Naive thymus-derived CD4-positive, alpha-beta T cell (primary cell): ENCODE results near the gene NOTCH4. TPM values are rescaled to one million over a fixed set of nuclear protein-coding genes. Genes with fewer than 3 reads are reported as not detected.
A peak's percentile ranks its signal among the peaks of the same experiment; 100 is the strongest.

Source experiments
- ATAC-seq: fragments of 150-1000 bp; cut with Tn5 transposase; 2 replicates; pipeline ENCODE4 v1.10.0; 2021; ENCODE audit warnings: mild to moderate bottlenecking, moderate library complexity
- CTCF ChIA-PET: fragments of 350-600 bp; sonication (Branson Sonifier 250); formaldehyde crosslinking; loops from one replicate; lab custom pipeline; 2021; ENCODE audit warnings: antibody characterized with exemption; lab: Charles Lee
- POLR2A ChIA-PET: fragments of 350-600 bp; sonication (Branson Sonifier 250); formaldehyde crosslinking; loops from one replicate; lab custom pipeline; 2021; ENCODE audit warnings: antibody characterized with exemption, inconsistent platforms; lab: Charles Lee
- DNase-seq, 9 donors: peaks; one replicate each; pipeline versions ENCODE4 v3.0.0 to v3.0.0-alpha.2; 2020 to 2022; ENCODE audit warnings: mixed read lengths in 1 of 9
- H3K27ac ChIP-seq: one replicate; pipeline ENCODE4 v1.7.0; 2013; ENCODE audit warnings: mild to moderate bottlenecking, low read depth, low read length, moderate library complexity
- H3K27me3 ChIP-seq, 2 donors: one replicate each; pipeline ENCODE4 v1.7.0; 2013; ENCODE audit warnings: low read length in 2 of 2, mild to moderate bottlenecking in 2 of 2, moderate library complexity in 2 of 2; ENCODE audit not compliant: control insufficient read depth in 2 of 2, insufficient read depth in 2 of 2
- H3K36me3 ChIP-seq, 3 experiments: 1 replicate in 2 of 3; 2 replicates in 1 of 3; pipeline ENCODE4 v1.7.0; 2013; ENCODE audit warnings: low read length in 3 of 3, mild to moderate bottlenecking in 3 of 3, moderate library complexity in 1 of 3; ENCODE audit not compliant: insufficient read depth in 3 of 3, control insufficient read depth in 2 of 3
- H3K4me1 ChIP-seq, 2 donors: one replicate each; pipeline ENCODE4 v1.7.0; 2013; ENCODE audit warnings: low read length in 2 of 2, mild to moderate bottlenecking in 2 of 2, moderate library complexity in 1 of 2; ENCODE audit not compliant: control insufficient read depth in 2 of 2, insufficient read depth in 2 of 2
- H3K4me3 ChIP-seq: 2 replicates; pipeline ENCODE4 v1.7.0; 2013; ENCODE audit warnings: mild to moderate bottlenecking, low read length
- H3K9me3 ChIP-seq, 3 experiments: 1 replicate in 2 of 3; 2 replicates in 1 of 3; pipeline ENCODE4 v1.7.0; 2013; ENCODE audit warnings: low read length in 3 of 3; ENCODE audit not compliant: control insufficient read depth in 2 of 3
- H3K27ac Mint-ChIP-seq, 9 donors: one replicate each; pipeline ENCODE4 v1.8.0; 2020 to 2022; ENCODE audit warnings: mixed read lengths in 9 of 9, mild to moderate bottlenecking in 8 of 9, moderate library complexity in 5 of 9, inconsistent platforms in 2 of 9
- H3K27me3 Mint-ChIP-seq, 5 donors: one replicate each; pipeline ENCODE4 v1.8.0; 2021 to 2022; ENCODE audit warnings: mixed read lengths in 5 of 5, mild to moderate bottlenecking in 1 of 5
- H3K36me3 Mint-ChIP-seq, 5 donors: one replicate each; pipeline ENCODE4 v1.8.0; 2020 to 2022; ENCODE audit warnings: mixed read lengths in 5 of 5, mild to moderate bottlenecking in 3 of 5, inconsistent platforms in 1 of 5
- H3K4me1 Mint-ChIP-seq, 7 donors: one replicate each; pipeline ENCODE4 v1.8.0; 2020 to 2022; ENCODE audit warnings: mixed read lengths in 7 of 7, mild to moderate bottlenecking in 3 of 7, inconsistent platforms in 1 of 7
- H3K4me3 Mint-ChIP-seq, 10 donors: one replicate each; pipeline ENCODE4 v1.8.0; 2020 to 2022; ENCODE audit warnings: mild to moderate bottlenecking in 10 of 10, mixed read lengths in 10 of 10, moderate library complexity in 6 of 10, inconsistent platforms in 2 of 10
- H3K9me3 Mint-ChIP-seq, 11 donors: one replicate each; pipeline ENCODE4 v1.8.0; 2020 to 2022; ENCODE audit warnings: mixed read lengths in 11 of 11, mild to moderate bottlenecking in 4 of 11, inconsistent platforms in 1 of 11, moderate library complexity in 1 of 11
- intact Hi-C, 2 donors: fragments of 100-400 bp; cut with micrococcal nuclease; formaldehyde crosslinking; loops; one replicate each; pipeline ENCODE4 v1.15.1; 2023
- polyA plus RNA-seq, 2 donors: library from polyadenylated mRNA; unstranded; fragments of 300-500 nt; fragmentation: Illumina TruSeq; gene quantifications; one replicate each; pipeline ENCODE4 v1.2.3, GENCODE V29; 2021
- total RNA-seq, 6 experiments: library from RNA in 5 of 6; stranded (reverse) in 5 of 6; gene quantifications; 1 replicate in 5 of 6; 2 replicates in 1 of 6; pipeline ENCODE4 v1.2.3 and lab custom pipeline; 2021 to 2026

Gene NOTCH4
- total and polyA plus RNA-seq, 7 experiments from 2014 or later = 0.27 to 4.7 (median 0.59) TPM

DNA sequence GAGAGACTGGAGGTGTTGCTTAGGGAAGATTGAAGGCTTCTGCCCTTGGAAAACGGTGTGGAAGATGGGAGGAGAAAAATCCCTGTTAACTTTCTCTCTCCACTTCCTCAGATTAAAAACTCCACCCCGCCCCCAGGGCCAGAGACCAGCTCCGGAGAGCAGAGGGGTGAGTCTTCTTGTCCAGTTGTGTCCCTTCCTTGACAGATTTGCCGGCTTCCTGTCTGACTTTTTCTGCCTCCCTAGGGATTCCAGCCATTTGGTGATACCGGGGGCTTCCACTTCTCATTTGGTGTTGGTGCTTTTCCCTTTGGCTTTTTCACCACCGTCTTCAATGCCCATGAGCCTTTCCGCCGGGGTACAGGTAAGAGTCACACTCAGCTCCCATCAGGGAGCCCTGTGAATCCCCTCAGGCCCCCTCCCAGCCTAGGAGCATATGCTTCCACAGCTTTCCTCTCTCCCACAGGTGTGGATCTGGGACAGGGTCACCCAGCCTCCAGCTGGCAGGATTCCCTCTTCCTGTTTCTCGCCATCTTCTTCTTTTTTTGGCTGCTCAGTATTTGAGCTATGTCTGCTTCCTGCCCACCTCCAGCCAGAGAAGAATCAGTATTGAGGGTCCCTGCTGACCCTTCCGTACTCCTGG lies 44.0 kb downstream of the NOTCH4 start:
- H3K4me3 Mint-ChIP-seq = peak overlapping the region; percentile 37 to 97 (median 54)

DNA sequence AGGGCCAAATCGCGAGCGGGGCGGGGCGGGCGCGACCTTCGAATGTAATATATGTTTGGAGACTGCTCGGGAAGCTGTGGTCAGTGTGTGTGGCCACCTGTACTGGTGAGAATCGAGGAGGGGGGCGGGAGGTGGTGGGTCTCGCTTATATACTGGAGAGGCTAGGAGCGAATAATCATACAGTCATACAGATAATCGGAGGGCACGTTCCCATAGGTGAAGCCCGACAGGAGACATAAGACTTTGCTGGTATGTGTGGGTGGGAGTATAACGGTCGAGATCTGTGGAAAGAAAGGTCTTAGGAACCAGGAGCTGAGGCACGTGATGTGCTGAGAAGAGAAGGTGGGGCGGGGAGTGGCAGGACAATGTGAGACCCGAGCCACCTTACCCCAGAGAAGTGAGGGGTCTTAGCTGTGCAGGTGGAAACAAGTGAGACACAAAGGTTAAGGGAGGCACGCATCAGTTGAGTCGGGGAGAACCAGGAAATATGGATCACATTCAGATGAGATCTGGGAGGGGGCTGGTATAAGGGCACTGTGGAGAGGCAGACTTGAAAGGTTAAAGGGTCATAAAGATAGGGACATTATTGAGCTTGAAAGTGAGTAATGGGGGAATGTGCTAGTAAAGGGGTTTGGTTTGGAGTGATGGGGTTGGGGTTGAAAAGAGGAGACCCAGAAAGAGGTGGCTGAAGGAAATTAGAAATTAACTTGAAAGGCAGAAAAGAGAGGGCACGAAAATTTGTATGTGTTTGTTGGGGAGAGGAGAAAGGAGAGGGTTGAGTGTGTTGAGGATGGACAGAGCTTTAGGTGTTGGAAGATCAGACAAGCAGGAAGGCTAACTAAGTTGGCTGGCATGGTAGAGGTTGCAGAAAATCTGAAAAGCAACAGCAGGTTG lies 45.1 kb downstream of the NOTCH4 start:
- Mint-ChIP-seq H3K36me3 (peaks cover 0 to 14% (median 10%) of the 10 kb centered on the region in 5 donors), H3K27ac (peak overlapping the region; percentile 87 to 100 (median 95)), H3K27me3 (no peaks in the 10 kb centered on the region), H3K9me3 (peaks cover 0 to 3% (median 0%) of the 10 kb centered on the region in 11 donors), H3K4me3 (peak overlapping the region; percentile 85 to 98 (median 95)), H3K4me1 (peaks cover 55 to 82% (median 62%) of the 10 kb centered on the region in 7 donors)
- CTCF ChIA-PET = interaction anchor here (0.8 to 1.7 kb wide), 5 partner anchors 9 to 580 kb away, joined by 3 to 10 read pairs (median 5); partner anchors contain the start of gene GPSM3
- Histone ChIP-seq H3K9me3 (no peaks in the 10 kb centered on the region), H3K27me3 (no peaks in the 10 kb centered on the region), H3K4me1 (peaks cover 31 to 54% of the 10 kb centered on the region in 2 donors), H3K27ac (peak overlapping the region; percentile 91), H3K4me3 (peak overlapping the region; percentile 82), H3K36me3 (peaks cover 0 to 36% (median 17%) of the 10 kb centered on the region in 3 experiments)
- ATAC-seq = no peak
- intact Hi-C loops = loop anchor here (1.0 to 5.0 kb wide), 12 partner anchors 12 to 1561 kb away; partner anchors contain the start of genes PBX2 (in 2 of the 2), BAG6 (in 1 of the 2), BRD2 (in 1 of the 2) and CLIC1 (in 1 of the 2)
- DNase-seq = peak in 2 of 9 donors; percentile 14 to 36
- POLR2A ChIA-PET = interaction anchor here (0.7 to 8.1 kb wide), 7 partner anchors 8 to 794 kb away, joined by 3 to 259 read pairs (median 4); partner anchors contain the start of genes ATF6B, FKBPL, GPSM3 and PBX2

More for the DNA sequence above, 44.0 kb downstream of the NOTCH4 start:
- Mint-ChIP-seq H3K27me3 (no peaks in the 10 kb centered on the region), H3K36me3 (peaks cover 0 to 12% (median 10%) of the 10 kb centered on the region in 5 donors), H3K9me3 (peaks cover 0 to 3% (median 0%) of the 10 kb centered on the region in 11 donors), H3K27ac (peak overlapping the region in 8 of 9 donors; percentile 20 to 99 (median 70)), H3K4me1 (peaks cover 44 to 74% (median 59%) of the 10 kb centered on the region in 7 donors)
- Histone ChIP-seq H3K4me3 (no peak overlapping the region), H3K36me3 (peaks cover 0 to 41% (median 17%) of the 10 kb centered on the region in 3 experiments), H3K9me3 (no peaks in the 10 kb centered on the region), H3K27ac (no peak overlapping the region), H3K27me3 (no peaks in the 10 kb centered on the region), H3K4me1 (peaks cover 31 to 48% of the 10 kb centered on the region in 2 donors)
- ChIA-PET POLR2A (interaction anchor here (1.2 to 8.1 kb wide), 6 partner anchors 11 to 793 kb away, joined by 3 to 259 read pairs (median 4); partner anchors contain the start of genes ATF6B, FKBPL, GPSM3 and PBX2), CTCF (interaction anchor here (0.6 to 1.7 kb wide), 6 partner anchors 8 to 595 kb away, joined by 3 to 10 read pairs (median 5); partner anchors contain the start of gene GPSM3)
- no peak for ATAC-seq
- no peak for DNase-seq
- intact Hi-C loops = loop anchor here (2.0 to 5.0 kb wide), 8 partner anchors 223 to 1563 kb away; partner anchors contain the start of genes BAG6 (in 1 of the 2), BRD2 (in 1 of the 2), CLIC1 (in 1 of the 2) and EHMT2 (in 1 of the 2)

DNA sequence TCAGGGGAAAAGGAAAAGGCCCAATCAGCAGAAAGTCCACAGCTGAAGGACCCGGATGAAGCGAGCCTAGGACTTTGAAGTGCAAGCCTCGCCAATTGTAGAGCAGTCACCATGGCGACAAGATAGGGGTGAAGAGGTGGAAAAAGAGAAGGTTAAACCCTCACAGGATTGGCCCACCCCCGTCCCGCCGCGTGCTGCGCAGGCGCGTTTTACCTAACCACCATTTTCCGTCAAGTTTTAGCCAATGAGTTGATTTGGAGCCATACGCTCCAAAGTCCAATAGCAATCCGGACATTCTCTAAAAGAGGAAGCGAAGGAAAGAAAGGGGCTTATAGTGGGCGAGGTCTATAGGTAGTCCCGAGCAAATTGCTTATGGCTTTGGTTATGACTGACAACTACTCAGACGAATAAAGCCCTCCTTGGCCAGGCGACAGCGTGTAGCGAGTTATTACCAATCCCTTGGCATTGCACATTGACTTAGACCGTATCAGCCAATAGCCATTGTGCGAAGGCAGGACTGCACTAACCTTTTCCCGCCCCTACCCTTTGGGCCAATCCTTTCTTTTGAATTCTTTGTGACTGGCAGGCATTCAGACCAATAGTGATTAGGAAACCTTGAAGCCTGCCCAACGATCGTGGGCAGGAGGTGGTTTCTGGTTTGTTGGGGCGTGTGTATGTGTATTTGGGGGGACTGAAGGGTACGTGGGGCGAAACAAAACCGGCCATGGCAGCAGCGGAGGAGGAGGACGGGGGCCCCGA lies 45.9 kb downstream of the NOTCH4 start, which contains the start of gene RNF5:
Gene RNF5 (plus strand): TSS at position 618 of the 759 bp plus-strand sequence. CDS start 107 bp downstream, at position 725.
- intact Hi-C loops = loop anchor here (1.0 to 5.0 kb wide), 15 partner anchors 12 to 1561 kb away; partner anchors contain the start of genes FKBPL (in 2 of the 2), NELFE (in 2 of the 2), PBX2 (in 2 of the 2) and PSMB8 (in 2 of the 2)
- no peaks in the 10 kb centered on the region for H3K27me3 ChIP-seq
- H3K36me3 Mint-ChIP-seq = peaks cover 0 to 14% (median 10%) of the 10 kb centered on the region in 5 donors
- H3K27me3 Mint-ChIP-seq = no peaks in the 10 kb centered on the region
- ATAC-seq (peak; percentile 89), DNase-seq (peak; percentile 60 to 99 (median 97))
- H3K27ac ChIP-seq = peak within 1 kb of the TSS; percentile 91
- peak within 1 kb of the TSS; percentile 85 to 98 (median 95) for H3K4me3 Mint-ChIP-seq
- H3K9me3 ChIP-seq = no peaks in the 10 kb centered on the region
- H3K36me3 ChIP-seq = peaks cover 0 to 28% (median 11%) of the 10 kb centered on the region in 3 experiments
- H3K9me3 Mint-ChIP-seq = peaks cover 0 to 3% (median 0%) of the 10 kb centered on the region in 11 donors
- ChIA-PET POLR2A (interaction anchor here (0.9 to 8.1 kb wide), 6 partner anchors 13 to 793 kb away, joined by 3 to 259 read pairs (median 8); partner anchors contain the start of genes ATF6B, EGFL8, FKBPL and GPSM3), CTCF (interaction anchor here (0.6 to 2.1 kb wide), 5 partner anchors 13 to 280 kb away, joined by 3 to 9 read pairs (median 3); partner anchors contain the start of genes ATF6B and EHMT2)
- H3K27ac Mint-ChIP-seq = peak within 1 kb of the TSS; percentile 87 to 100 (median 95)
- peaks cover 31 to 63% of the 10 kb centered on the region in 2 donors for H3K4me1 ChIP-seq
- peak within 1 kb of the TSS; percentile 82 for H3K4me3 ChIP-seq
- peaks cover 63 to 86% (median 69%) of the 10 kb centered on the region in 7 donors for H3K4me1 Mint-ChIP-seq

DNA sequence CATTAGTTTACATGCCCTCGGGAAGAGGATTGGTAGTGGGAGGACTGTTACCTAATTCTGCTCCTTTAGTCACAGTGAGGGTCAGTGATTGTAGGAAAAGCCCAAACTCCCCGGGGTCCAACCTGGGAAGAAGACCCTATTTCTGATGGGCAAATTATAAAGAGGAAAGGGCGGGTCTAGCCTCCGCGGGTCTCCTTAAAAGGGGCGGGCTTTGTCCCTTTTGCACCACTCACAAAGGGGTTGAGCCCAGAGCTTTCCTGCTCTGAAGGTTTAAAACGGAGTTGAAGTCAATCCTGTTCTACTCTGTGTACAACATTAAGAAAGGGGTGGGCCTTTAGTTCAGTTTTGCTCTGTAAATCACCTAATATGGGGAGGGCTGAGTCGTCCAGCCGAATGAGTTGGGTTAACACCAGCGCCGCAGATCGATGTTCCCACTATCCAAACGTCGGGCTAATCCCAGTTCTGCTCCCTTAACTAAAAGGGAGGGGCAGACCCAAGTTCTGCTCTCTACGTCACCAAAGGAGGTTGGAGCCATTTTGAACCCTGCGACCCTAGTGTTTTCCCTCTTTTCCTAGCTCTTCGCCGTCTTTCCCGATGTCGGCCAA lies 46.6 kb downstream of the NOTCH4 start:
- H3K27ac Mint-ChIP-seq = peak overlapping the region; percentile 87 to 100 (median 95)
- CTCF ChIA-PET = interaction anchor here (0.6 to 2.1 kb wide), 7 partner anchors 14 to 296 kb away, joined by 3 to 9 read pairs (median 3); partner anchors contain the start of genes ATF6B, EHMT2 and GPSM3

More for the DNA sequence above, 46.6 kb downstream of the NOTCH4 start:
- Mint-ChIP-seq H3K4me3 (peak overlapping the region; percentile 85 to 98 (median 95)), H3K4me1 (peaks cover 66 to 89% (median 68%) of the 10 kb centered on the region in 7 donors), H3K27me3 (no peaks in the 10 kb centered on the region), H3K36me3 (peaks cover 0 to 14% (median 10%) of the 10 kb centered on the region in 5 donors), H3K9me3 (peaks cover 0 to 3% (median 0%) of the 10 kb centered on the region in 11 donors)
- Histone ChIP-seq H3K27ac (peak overlapping the region; percentile 91), H3K36me3 (peaks cover 0 to 21% (median 4%) of the 10 kb centered on the region in 3 experiments), H3K4me3 (peak overlapping the region; percentile 82), H3K27me3 (no peaks in the 10 kb centered on the region), H3K9me3 (no peaks in the 10 kb centered on the region), H3K4me1 (peaks cover 31 to 63% of the 10 kb centered on the region in 2 donors)
- peak in 1 of 9 donors; percentile 66 for DNase-seq
- POLR2A ChIA-PET = interaction anchor here (0.9 to 8.1 kb wide), 8 partner anchors 13 to 794 kb away, joined by 3 to 259 read pairs (median 6); partner anchors contain the start of genes ATF6B, EGFL8, FKBPL and GPSM3
- intact Hi-C loops = loop anchor here (1.0 to 5.0 kb wide), 11 partner anchors 47 to 1560 kb away; partner anchors contain the start of genes NELFE (in 2 of the 2), PSMB8 (in 2 of the 2), SKIC2 (in 2 of the 2) and BAG6 (in 1 of the 2)
- peak; percentile 1 for ATAC-seq
